Smooth muscle cell (in vitro differentiated cells): ENCODE measurements around the gene KRT8. TPM values are rescaled to one million over a fixed set of nuclear protein-coding genes. Genes with fewer than 3 reads are reported as not detected.

Experiments
- DNase-seq: peaks from one replicate; lab custom pipeline; 2025; ENCODE audit not compliant: unreplicated experiment; lab: John Stamatoyannopoulos, UW
- H2AFZ ChIP-seq: fragments of 200-600 bp; sonication (generic); 2 replicates; pipeline ENCODE4 v1.6.0; 2016; ENCODE audit warnings: antibody characterized with exemption, low read depth, mild to moderate bottlenecking
- H3F3A ChIP-seq: fragments of 200-600 bp; sonication (generic); 2 replicates; pipeline ENCODE4 v1.6.0; 2017; ENCODE audit warnings: antibody characterized with exemption, low read depth
- H3K27ac ChIP-seq: fragments of 200-600 bp; sonication (generic); 2 replicates; pipeline ENCODE4 v1.5.1; 2016; ENCODE audit warnings: low read depth, mild to moderate bottlenecking
- H3K27me3 ChIP-seq: fragments of 200-600 bp; sonication (generic); 2 replicates; pipeline ENCODE4 v1.6.1; 2016; ENCODE audit warnings: low read depth, mild to moderate bottlenecking
- H3K36me3 ChIP-seq: fragments of 200-600 bp; sonication (generic); 2 replicates; pipeline ENCODE4 v1.5.1; 2016; ENCODE audit warnings: low read depth
- H3K4me1 ChIP-seq: fragments of 200-600 bp; sonication (generic); 2 replicates; pipeline ENCODE4 v1.5.1; 2016; ENCODE audit warnings: low read depth
- H3K4me2 ChIP-seq: fragments of 200-600 bp; sonication (generic); 2 replicates; pipeline ENCODE4 v1.6.0; 2016; ENCODE audit warnings: mild to moderate bottlenecking
- H3K4me3 ChIP-seq: fragments of 200-600 bp; sonication (generic); 2 replicates; pipeline ENCODE4 v1.5.1; 2016; ENCODE audit warnings: mild to moderate bottlenecking
- H3K79me2 ChIP-seq: fragments of 200-600 bp; sonication (generic); 2 replicates; pipeline ENCODE4 v1.6.0; 2016; ENCODE audit warnings: low read depth, mild to moderate bottlenecking
- H3K9ac ChIP-seq: fragments of 200-600 bp; sonication (generic); 2 replicates; pipeline ENCODE4 v1.6.0; 2016; ENCODE audit warnings: low read depth
- H3K9me3 ChIP-seq: fragments of 200-600 bp; sonication (generic); replicated peaks from 2 replicates; pipeline ENCODE4 v1.5.1; 2016; ENCODE audit warnings: low read depth
- H4K20me1 ChIP-seq: fragments of 200-600 bp; sonication (generic); 2 replicates; pipeline ENCODE4 v1.6.0; 2016; ENCODE audit warnings: low read depth
- CTCF ChIP-seq: fragments of 200-600 bp; sonication (generic); IDR thresholded peaks from 2 replicates; pipeline ENCODE4 v1.5.1; 2017; ENCODE audit warnings: borderline replicate concordance, mild to moderate bottlenecking, antibody characterized with exemption; ENCODE audit not compliant: insufficient read depth, poor library complexity, severe bottlenecking
- WGBS: methylation state at CpG from one replicate; pipeline ENCODE4 v1.1.7; 2016; ENCODE audit warnings: low lambda C conversion rate; 5-methylcytosine and 5-hydroxymethylcytosine counted together
- polyA plus RNA-seq: library from polyadenylated mRNA; unstranded; fragments of >200 nt; fragmentation: Nextera tagmentation; extraction: Ambion mirVana; gene quantifications from 2 replicates; pipeline ENCODE4 v1.2.1, GENCODE V29; 2016
- total RNA-seq: library from RNA; depleted of rRNA; stranded (reverse); fragments of >200 nt; gene quantifications from 2 replicates; pipeline ENCODE4 v1.2.3, GENCODE V29; 2014

KRT8 gene
- total and polyA plus RNA-seq, 2 experiments from 2014 or later, result 929 to 1,025 TPM

DNA sequence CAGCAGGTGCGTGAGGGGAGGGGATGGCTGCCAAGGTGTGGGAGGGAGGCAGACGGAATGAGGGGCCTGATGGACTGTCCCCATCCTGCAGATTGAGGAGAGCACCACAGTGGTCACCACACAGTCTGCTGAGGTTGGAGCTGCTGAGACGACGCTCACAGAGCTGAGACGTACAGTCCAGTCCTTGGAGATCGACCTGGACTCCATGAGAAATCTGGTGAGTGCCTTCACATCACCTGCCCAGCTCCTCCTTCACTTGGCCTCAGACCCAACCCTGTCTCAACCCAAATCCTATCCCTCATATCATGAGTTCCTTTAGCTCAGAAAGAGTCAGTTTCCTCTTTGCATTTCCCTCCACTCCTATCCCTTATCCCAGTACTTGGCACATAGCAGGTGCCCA, 46.8 kb upstream of the KRT8 start:
- WGBS, result 62% methylated on average over 3 of the region's 6 CpGs
- DNase-seq, result no peak
- peak overlapping the region; percentile 91 for H3K4me2 ChIP-seq
- H3K9ac ChIP-seq, result no peak overlapping the region
- peak overlapping the region; percentile 15 for H3K27ac ChIP-seq
- no peak overlapping the region for H2AFZ ChIP-seq
- peaks cover 17% of the 10 kb centered on the region for H3K4me1 ChIP-seq
- peaks cover 19% of the 10 kb centered on the region for H3F3A ChIP-seq
- TF ChIP-seq CTCF, result no peak
- H3K4me3 ChIP-seq, result peak overlapping the region; percentile 93
- peaks cover 34% of the 10 kb centered on the region for H3K79me2 ChIP-seq
- no peaks in the 10 kb centered on the region for H3K27me3 ChIP-seq
- no peaks in the 10 kb centered on the region for H3K36me3 ChIP-seq
- H4K20me1 ChIP-seq, result peaks cover 32% of the 10 kb centered on the region
- no peaks in the 10 kb centered on the region for H3K9me3 ChIP-seq

GRCh38 chr12:52951126-52951525, 46.2 kb upstream of the KRT8 start:
- Histone ChIP-seq H4K20me1 (peaks cover 32% of the 10 kb centered on the region), H3K79me2 (peaks cover 34% of the 10 kb centered on the region), H3K4me2 (peak overlapping the region; percentile 91), H3F3A (peaks cover 24% of the 10 kb centered on the region), H3K27me3 (no peaks in the 10 kb centered on the region), H3K4me1 (peaks cover 22% of the 10 kb centered on the region), H3K36me3 (no peaks in the 10 kb centered on the region), H3K4me3 (peak overlapping the region; percentile 93), H3K9ac (peak overlapping the region; percentile 45), H3K27ac (peak overlapping the region; percentile 83), H3K9me3 (no peaks in the 10 kb centered on the region), H2AFZ (no peak overlapping the region)
- 80% methylated on average over 1 of the region's 1 CpG for WGBS
- DNase-seq, result no peak
- TF ChIP-seq CTCF, result no peak

- no peak for DNase-seq
- peaks cover 32% of the 10 kb centered on the region for H4K20me1 ChIP-seq
- no peaks in the 10 kb centered on the region for H3K27me3 ChIP-seq
- H3K9ac ChIP-seq, result peak overlapping the region; percentile 73
- peaks cover 34% of the 10 kb centered on the region for H3K79me2 ChIP-seq
- peak overlapping the region; percentile 93 for H3K4me3 ChIP-seq
- peak overlapping the region; percentile 83 for H3K27ac ChIP-seq
- no peaks in the 10 kb centered on the region for H3K36me3 ChIP-seq
- peaks cover 29% of the 10 kb centered on the region for H3F3A ChIP-seq
- peak overlapping the region; percentile 91 for H3K4me2 ChIP-seq
- no peak for TF ChIP-seq CTCF
- H3K4me1 ChIP-seq, result peaks cover 28% of the 10 kb centered on the region
- WGBS, result 71% methylated on average over 7 of the region's 7 CpGs
- H2AFZ ChIP-seq, result no peak overlapping the region
- H3K9me3 ChIP-seq, result no peaks in the 10 kb centered on the region
These were observed 45.7 kb upstream of the KRT8 start for GRCh38 chr12:52950553-52950952.
